GM19193 (cell line): ENCODE data around the gene OCLN.

ENCODE experiments used
- POLR2A ChIP-seq: IDR thresholded peaks from 4 replicates; pipeline ENCODE4 v1.6.1; 2011; ENCODE audit not compliant: insufficient read depth, insufficient read length; ENCODE audit errors: extremely low read depth

Gene OCLN

DNA sequence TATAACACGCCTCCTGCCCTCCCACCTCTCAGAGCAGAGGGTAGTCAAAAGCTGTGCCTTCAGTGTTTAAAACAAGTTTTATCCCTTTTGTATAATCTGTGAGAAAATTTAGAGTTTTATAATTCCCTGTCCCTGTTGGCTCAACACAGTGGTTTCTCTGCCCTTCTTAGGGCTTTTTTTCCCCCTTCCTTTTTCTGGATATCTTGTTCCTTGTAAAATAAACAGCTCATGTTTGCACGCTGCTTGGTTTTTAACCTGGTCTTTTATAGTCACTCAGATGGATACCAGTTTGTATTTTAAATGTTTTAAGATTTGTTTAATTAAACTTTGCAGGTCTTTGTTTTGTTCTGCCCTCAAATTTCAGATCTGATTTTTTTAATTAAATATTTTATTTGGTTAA is 26.7 kb downstream of the OCLN start:
- no peak for TF ChIP-seq POLR2A

DNA sequence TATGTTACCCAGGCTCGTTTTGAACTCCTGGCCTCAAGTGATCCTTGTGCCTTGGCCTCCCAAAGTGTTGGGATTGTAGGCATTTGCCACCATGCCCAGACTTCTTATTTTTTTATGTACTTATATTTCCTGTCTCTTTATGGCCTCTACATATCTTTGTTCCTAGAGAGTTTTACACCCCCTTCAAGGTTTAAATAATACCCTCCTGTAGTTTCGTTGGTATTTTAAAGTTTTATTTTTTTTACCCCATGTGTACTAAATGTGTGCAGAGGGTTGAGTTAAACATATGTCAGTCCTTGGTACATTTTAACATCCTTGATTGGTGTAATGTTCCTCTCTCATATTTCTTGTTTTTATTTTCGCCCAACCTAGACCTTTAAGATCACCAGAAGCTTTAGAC is 29.4 kb downstream of the OCLN start:
- TF ChIP-seq POLR2A: no peak

DNA sequence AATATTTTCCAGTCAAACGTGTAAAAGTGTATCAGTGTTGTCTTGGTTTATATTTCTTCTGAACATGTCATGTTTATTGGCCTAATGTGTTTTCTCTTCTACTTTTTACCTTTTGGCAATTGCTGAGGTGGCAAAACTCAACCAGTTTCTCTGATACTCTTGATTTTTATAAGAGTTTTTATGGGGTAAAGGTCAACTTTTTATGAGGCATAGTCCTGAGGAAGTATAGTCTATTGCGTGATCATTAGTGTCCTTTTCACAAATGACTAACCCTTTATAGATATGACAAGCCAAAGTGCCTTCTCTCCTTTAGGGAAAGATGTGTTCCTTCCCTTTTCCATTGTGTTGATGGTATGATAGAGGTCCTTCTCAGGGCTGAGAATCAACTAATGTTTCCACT is 32.9 kb downstream of the OCLN start:
- no peak for TF ChIP-seq POLR2A

DNA sequence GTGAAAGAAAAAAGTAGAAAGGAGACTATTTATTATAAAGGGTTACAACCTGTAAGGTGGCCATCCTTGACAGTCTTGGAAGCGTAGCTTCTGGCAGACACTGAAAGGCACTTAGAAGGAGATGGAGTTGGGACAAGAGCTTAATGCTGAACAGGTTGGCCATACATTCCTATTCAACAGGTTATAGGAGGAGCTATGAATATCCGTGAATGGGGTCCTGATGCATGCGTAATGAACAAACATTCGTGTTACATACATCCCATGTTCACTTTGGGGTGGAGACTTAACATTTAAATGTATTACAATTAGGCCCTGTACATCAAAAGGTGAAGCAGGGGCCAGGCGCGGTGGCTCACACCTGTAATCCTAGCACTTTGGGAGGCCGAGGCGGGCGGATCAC is 34.1 kb downstream of the OCLN start:
- TF ChIP-seq POLR2A: no peak

DNA sequence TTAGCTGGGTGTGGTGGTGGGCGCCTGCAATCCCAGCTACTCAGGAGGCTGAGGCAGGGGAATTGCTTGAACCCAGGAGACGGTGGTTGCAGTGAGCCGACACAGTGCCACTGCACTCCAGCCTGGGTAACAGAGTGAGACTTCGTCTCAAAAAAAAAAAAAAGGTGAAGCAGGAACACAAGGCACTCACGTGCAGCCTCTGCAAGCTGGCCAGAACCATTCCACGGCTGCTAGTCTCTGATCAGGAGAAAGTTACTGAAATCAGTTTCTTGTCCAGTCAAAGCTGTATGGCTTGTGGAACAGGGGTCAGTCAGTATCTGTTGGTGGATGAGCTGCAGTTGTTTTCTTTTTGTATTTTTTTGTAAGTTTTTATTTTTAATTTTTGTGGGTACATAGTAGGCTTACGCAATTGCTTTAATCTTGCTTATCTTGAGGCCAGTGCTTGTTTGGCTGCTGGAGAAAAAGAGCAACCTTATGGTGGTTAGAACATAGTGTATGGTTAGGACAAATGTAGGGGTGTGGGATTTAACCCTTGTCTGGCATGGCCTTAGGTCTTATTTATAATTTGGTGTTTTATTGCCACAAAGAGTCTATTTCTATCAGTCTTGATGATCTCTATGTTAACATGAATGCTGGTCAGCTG is 34.7 kb downstream of the OCLN start:
- TF ChIP-seq POLR2A: no peak

DNA sequence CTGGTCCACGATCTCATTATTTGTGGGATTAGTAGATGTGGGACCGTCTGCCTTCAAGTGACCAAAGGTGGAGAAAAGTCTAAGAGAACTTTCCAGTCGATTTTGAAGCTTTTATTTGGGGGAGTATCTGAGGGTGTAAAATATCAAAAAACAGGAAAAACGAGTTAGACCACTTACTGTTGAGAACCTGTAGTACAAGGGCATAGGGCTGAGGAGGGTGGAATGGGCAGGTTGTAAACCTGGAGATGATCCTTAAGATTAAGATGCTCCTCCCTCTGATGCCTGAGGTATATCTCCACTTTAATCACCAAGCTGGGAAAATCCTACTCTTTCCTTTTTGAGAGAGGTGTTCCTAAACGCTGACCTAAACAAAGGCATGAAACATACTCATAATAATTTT is 35.4 kb downstream of the OCLN start:
- TF ChIP-seq POLR2A: no peak

DNA sequence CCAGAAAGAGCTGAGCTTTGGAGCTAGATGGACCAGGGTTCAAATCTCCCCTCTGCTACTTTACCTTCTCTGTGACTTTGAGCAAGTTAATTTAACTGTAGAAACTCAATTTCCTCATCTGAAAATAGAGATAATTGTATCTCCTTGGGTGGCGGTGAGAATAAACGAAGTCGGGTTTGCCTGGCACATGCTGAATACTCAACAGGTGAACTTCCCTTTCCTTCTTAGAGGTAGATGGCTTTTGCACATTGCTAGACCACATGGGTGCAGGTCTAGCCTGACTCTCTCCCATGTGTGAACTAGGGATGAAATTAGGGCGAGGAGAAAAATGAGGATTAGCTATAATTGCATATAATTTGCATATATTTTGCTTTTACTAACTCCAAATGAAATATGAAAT is 36.0 kb downstream of the OCLN start:
- no peak for TF ChIP-seq POLR2A

DNA sequence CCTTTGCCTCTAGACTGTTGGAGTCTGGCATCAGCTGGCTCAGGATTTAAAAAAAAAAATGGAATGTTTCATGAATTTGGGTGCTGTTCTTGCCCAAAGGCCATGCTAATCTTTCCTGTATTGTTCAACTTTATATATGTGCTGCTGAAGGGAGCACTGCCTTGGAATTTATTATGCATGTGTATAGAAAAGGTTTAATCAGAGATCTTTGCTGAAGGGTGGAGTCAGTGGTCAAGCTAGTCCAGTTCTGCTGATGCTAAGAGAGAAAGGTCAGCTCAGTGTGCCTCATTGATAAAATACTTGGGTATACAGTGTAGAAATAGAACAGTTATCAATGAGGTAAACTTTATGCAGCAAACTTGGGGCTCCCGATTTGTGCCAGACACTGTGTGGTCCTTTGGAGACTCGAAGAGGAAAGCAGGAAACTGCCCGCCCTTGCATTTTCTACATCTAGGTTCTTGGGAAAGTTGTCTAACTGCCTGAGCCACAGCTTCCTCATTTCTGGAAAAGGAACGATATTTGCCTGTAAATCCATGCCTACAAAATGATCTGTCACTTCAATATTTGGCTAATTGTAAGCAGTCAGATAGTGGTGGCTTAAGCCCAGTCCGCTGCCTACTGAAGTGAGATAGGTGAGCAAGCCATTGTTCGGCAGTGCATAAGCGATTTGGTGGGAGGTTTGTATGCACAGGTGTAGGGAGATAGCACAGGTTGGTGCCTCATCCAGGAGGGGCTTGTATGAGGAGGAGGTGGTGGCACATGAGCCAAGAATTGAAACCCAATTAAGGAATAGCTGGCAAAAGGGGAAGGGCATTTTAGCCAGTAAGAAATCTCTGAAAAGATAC is 38.2 kb downstream of the OCLN start:
- TF ChIP-seq POLR2A: no peak

DNA sequence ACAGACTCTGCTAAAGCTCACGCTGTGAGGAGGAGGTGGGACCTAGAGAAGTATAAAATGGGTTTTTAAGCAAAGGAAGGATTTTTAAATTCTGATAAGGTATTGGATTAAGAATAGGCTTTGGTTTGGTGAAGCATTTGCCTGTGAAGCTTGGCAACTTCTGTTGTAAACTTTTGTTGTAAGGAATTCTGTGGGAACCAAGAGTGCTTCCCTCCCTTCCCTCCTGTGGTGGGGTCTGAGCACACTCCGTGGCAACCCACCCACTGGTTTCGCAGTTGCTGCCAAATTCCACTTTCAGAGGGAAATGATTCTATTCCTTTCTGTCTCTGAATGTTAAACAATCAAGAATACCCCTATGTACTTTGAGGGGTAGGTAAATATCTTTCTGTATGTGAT is 38.8 kb downstream of the OCLN start:
- TF ChIP-seq POLR2A: no peak

DNA sequence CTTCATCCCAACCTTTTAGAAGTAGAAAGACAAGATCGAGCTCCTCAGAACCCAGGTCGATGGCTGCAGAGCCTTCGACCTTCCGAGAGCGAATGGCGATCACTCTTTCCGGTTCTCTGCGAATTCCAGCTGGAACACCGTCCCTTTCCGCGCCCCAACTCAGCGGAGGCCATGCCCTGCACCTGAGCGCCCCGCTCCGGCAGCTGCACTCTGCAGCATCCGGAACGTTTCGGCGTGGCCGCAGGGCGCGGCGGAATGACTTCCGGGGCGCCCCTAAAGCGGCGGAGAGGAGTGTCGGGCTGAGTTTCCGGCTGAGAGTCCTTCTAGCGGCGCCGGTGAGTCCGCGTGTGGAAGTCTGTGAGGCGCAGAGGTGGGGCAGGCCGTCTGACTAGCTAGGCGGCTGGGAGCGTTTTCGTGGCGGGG is 67.3 kb downstream of the OCLN start, which contains the start of gene GTF2H2C:
GTF2H2C (plus strand) TSS at position 284 of the 423 bp plus-strand sequence. CDS start 4,942 bp downstream, outside the sequence.
- TF ChIP-seq POLR2A: peak; percentile 53
